GM12872 (cell line): ENCODE measurements around the gene DNAJB12.

Experiments
- CTCF ChIP-seq: IDR thresholded peaks from 3 replicates; pipeline ENCODE4 v1.5.1; 2011; ENCODE audit warnings: low read depth, mild to moderate bottlenecking, low read length, moderate library complexity; ENCODE audit not compliant: insufficient read depth

Gene DNAJB12

GRCh38 chr10:72320676-72321247, 34.0 kb downstream of the DNAJB12 start:
- no peak for TF ChIP-seq CTCF

DNA sequence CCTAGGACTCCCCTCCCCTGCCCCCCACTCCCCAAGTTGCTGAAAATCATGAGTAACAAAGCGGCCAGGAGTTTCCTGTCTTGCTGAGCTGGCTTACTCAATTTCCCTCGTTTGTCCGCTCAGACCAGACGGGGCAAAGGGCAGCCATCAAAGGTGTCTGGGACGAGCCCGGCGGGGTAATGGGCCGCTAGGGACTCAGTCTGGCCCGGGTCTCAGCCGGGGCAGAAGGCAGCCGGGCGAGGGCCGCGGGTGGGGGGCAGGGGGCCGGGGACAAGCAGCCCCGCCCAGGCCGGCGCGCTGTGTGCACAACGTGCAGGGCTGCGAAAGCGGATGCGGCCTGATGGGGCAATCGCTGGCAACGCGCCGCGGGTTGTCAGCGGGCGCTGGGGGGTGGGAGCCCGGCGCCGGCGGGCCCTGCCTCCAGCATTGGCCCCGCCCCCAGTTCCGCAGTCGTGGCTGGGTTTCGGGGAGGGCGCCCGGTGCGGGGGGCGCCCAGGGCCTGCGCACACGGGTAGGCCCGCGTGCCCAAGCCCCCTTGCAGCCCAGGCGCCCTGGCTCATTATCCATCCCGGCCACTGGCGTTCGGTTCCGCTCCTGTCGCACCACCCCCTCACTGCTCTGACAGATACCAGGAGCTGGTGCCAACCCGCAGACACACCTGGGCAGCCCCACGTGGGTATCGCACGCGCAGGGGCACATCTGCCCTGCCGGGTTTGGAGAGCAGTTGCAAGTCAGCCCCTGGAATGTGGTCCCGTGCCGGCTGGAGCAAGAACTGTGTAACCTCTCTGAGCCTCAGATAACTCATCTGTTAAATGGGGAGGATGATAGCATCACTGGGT, 35.1 kb downstream of the DNAJB12 start:
- TF ChIP-seq CTCF = no peak

DNA sequence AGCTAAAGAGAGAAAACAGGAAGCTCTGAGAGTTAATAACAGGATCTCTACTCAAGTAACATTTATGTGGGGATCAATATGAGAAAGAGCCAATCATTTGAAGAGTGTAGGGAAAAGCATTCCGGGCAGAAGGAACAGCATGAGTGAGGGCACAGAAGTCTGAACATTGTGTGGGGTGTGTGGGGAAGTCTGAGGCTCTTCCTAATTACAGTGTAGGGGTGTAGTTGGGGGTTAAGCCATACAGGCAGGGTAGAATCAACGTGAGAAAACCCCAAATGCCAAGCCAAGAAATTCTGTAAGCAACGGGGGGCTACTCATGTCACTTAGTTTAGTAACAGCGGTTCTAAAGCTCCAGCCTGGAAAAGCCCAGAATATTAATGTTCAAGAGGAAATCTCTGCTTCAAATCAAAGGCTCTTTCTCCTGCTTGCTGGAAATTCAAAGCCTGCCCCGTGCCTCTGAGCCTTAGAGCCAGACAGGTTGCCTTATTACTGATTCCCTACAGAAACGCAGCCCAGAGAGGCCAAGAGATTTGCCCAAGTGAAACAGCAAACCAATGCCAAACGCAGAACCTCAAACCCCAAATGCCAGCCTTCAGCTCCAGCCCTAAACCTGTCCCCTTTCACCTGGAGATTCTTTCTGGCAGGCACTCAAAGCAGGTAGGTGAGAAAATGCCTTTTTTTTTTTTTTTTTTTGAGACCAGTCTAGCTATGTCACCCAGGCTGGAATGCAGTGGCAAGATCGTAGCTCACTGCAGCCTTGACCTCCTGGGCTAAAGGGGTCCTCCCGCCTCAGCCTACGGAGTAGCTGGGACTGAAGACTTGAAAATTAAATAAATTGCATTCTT, 36.1 kb downstream of the DNAJB12 start:
- TF ChIP-seq CTCF = no peak

DNA sequence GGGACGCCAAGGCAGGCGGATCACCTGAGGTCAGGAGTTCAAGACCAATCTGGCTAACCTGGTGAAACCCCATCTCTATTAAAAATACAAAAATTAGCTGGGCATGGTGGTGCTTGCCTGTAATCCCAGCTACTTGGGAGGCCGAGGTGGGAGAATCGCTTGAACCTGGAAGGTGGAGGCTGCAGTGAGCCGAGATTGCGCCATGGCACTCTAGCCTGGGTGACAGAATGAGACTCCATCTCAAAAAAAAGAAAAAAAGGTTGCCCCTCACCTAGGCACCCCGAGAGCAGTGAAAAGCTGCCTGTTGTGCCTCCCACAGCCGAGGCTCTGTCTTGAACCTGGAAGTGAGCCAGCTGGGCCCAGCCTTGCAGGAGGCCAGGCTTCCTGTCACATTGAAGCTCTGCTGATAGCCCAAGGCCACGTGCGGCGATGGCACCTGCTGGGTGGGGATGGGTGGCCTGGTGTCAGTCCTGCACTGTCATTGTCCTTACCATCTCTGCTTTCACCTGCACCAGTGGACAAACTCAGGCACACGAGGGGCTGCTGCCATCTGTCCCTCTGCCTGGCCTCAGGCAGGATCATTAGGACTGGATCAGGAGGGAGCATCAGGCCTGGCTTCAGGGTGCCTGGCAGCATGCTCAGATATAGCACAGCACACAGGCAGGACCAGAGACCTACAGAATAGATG, 37.8 kb downstream of the DNAJB12 start:
- TF ChIP-seq CTCF = no peak

- TF ChIP-seq CTCF = no peak
Observed at GRCh38 chr10:72316386-72316700, 38.4 kb downstream of the DNAJB12 start.

- TF ChIP-seq CTCF = no peak
Observed at GRCh38 chr10:72315611-72316385, 38.9 kb downstream of the DNAJB12 start.

GRCh38 chr10:72315054-72315453, 39.7 kb downstream of the DNAJB12 start:
- no peak for TF ChIP-seq CTCF
